GM10847 (cell line): ENCODE measurements around the gene KLF14.

Experiments
- POLR2A ChIP-seq: IDR thresholded peaks from 2 replicates; pipeline ENCODE4 v1.6.1; 2011; ENCODE audit not compliant: insufficient read length; ENCODE audit errors: extremely low read depth

KLF14 gene

DNA sequence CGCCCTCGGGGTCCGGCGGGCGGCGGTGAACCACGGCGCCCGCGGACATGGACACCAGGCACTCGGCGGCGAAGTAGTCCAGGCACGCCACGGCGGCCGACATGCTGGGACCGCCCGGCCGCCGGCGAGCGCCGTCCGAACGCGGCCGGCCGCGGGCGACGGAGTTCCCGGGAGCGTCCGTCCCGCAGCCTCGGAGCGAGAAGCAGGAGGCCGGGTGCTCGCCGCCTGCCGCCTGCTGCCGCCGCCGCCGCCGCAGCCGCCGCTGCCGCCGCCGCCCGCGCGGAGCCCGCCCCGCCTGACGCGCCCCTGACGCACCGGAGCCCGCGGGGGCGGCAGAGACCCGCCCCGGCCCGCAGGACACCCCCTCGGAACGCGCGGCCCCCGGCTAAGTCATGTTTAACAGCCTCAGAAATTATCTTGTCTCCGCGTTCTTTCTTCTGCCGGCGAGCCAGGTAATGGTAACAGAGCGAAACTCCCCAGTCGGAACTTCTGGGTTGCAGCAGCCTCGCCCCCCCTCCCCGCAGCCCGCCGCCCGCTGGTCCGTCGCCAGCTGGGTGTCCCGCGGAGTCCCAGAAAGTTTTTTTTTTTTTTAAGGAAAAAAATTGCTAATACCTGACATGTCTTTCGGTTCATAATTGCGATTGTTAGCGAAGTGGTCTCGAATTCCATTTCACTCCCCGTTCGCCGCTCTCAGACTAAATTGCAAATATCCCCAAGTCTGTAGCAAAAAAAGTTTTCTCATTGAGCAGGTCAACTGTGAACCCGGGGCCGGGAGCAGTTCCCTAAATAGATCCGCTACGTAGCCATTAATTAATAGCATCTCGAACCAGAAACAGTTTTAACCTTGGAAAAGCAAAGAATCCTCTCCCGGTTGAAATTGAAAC, at the start of gene KLF14:
Gene KLF14, minus strand, starts transcription at position 277 of the 884 bp plus-strand sequence. Its CDS starts 174 bp downstream, at position 103.
- TF ChIP-seq POLR2A = no peak

DNA sequence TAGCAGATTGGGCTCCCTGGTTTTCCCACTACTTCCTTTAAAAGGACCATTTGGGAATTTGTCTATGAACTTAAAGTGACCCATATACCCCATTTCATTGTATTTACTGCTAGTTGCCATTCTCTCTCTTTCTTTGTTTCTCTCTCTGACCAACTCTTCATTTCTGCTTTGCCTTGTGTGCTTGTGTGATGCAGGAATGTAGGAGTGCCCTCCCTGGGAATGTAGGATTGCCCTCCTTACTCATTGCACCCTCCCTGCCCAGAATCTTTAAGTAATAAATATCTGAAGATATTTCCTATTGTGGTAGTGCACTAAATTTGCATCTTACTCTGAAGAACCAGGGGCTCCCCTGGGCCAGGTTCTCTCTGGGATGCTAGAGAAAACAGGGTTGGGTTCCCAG, 47.3 kb upstream of the KLF14 start:
- no peak for TF ChIP-seq POLR2A

DNA sequence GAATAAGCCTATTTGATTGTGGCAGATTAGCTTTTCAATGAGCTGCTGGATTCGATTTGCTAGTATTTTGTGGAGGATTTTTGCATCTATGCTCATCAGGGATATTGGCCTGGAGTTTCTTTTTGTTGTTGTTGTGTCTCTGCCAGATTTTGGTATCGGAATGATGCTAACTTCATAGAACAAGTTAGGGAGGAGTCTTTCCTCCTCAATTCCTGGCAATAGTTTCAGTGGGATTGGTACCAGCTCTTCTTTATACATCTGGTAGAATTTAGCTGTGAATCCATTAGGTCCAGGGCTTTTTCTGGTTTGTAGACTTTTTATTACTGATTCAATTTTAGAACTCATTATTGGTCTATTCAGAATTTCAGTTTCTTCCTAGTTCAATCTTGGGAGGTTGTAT, 43.4 kb upstream of the KLF14 start:
- TF ChIP-seq POLR2A = no peak

DNA sequence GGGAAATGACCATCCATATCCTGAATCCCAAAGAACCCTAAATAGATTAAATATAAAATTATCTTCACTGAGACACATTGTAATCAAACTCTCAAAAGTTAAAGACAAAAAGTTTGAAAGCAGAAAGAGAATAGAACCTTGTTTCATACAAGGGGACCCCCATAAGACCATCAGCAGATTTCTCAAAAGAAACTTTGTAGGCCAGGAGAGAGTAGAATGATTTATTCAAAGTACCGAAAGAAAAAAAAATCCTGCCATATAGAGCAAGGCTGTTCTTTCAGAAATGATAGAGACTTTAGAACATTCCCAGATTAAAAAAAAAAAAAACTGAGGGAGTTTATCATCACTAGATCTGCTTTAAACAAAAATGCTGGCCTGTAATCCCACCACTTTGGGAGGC, 34.8 kb upstream of the KLF14 start:
- no peak for TF ChIP-seq POLR2A

DNA sequence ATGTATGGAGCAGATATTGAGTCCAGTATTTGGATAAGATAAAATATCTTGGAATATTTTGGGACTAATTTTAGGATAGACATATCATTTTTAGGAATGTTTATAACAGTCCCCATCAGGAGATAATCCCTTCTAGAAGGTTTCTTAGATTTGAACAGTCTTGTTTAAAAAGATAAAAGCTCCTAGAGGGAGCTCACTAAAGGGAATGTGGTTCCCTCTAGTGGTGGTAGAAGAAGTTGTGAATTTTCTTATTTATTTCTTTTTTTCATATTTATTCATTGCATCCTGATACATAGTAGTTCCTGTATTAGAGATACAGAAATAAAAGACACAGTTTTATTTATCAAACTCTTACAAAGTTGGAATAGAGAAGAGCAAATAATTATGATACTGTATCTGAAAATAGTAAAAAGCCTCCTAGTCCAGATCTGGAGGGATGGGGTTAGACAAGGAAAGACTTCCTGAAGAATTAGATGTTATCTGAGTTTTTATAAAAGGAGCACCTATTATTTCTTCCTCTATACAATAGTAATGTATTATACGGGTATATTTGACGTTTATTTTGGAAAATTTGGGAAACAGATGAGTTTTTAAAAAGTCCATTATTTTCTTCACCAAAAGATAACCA, 24.5 kb upstream of the KLF14 start:
- TF ChIP-seq POLR2A = no peak

DNA sequence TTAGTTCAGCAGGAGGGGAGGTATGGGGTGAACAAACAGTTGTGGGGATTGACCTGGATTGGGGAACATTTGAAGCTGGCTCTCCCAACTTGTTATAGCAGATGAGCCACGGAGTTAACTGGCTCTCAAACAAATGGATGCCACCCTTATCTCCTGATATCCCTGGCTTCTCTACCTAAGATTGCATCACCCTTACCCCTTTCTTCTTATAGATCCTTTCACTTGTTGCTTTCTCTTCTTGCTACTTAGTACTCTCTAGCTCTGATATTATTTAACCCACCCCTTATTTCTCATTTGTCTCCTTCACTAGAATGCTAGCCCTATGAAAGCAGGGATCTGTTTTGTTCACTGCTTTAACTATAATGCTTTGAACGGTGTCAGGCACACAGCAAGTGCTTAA, 22.3 kb upstream of the KLF14 start:
- no peak for TF ChIP-seq POLR2A

DNA sequence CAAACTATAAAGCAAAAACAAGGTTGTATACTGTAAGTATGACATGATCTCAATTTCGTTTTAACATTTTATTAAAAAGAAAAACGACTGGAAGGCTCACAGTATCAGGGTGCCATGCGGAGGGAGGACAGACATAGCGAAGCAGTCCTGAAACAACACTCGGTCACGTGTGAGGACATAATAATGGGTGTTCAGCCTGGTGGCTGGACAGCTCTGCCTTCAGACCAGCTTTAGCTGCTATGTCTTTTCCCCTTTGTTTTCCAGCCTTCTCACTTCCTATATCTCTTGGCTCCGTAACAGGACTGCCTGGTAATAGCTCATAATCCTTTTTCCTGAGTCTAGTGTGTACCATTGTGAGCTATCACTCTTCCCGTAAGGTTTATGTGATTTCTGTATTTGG, 18.4 kb upstream of the KLF14 start:
- no peak for TF ChIP-seq POLR2A

DNA sequence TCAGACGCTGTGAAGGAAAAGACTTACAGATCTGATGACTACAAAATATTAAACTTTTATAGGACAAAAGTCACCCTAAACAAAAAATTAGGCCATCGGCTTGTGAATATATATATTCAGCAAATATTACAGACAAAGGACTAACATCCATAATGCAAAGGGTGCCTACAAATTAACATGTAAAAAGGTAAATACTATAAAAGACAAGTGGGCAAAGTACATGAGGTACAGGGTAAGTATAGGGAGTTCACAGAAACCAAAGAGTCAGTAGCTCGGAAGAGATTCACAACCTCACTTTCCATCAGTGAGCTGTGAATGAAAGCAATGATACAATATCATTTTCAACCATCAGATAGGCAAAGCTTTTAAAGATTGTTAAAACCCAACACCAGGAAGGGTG, 16.7 kb upstream of the KLF14 start:
- no peak for TF ChIP-seq POLR2A

DNA sequence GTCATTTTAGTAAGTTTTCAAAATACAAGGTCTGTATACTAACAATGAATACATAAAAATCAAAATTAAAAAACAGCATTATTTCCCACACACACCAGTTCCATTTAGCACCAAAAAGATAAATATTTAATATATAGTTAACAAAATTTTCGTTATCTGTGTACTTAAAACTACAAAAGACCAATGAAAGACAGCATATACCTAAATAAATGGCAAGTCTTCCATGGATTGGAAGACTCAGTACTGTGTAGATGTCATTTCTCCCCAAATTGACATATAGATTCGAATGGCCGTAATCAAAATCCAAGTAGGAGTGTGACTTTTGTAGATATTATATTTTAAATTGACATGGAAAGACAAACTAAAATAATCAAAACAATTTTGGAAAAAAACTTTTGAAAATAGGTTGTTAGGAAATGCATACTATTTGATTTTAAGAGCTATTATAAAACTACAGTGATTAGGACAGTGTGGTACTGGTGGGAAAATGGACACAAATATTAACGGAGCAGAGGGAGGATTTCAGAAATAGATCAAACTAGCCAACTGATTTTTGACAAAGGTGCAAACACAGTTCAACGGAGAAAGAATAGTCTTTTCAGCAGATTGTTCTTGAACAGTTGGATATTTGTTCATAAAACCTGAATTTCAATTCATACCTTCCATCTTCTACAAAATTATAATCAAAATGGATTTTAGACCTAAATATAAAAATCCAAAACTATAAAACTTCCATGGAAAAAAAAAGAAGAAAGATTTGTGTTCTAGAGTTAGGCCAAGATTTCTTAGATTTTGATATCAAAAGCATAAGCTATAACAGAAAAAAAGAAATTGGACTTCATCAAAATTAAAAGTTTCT, 14.8 kb upstream of the KLF14 start:
- TF ChIP-seq POLR2A = no peak

DNA sequence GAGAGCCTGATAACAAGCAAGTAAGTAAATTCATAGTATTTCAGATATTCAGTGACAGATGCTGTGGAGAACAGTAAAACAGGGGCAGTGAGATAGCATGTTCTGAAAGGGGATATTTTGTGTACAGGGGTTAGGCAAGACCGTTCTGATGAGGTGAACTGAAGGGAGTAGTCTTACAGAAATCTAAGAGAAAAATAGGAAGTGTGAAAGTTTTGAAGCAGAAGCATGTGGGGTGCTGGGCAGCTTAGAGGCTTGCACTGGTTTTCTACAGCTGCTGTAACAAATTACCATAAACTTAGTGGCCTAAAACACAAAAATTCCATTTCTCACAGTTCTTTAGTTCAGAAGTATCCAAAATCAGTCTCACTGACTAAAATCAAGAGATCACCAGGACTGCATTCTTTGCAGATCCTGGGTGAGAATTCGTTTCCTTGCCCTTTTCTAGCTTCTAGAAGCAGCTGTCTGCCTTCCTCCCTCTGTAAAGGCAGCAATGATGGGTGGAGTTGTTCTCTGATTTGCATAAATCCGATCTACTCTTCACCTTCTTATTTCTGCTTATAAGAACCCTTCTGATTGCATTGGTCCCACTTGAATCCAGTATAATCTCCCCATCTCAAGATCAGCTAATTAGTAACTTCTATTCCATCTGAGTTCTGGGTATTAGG, 7.5 kb upstream of the KLF14 start:
- TF ChIP-seq POLR2A = no peak

DNA sequence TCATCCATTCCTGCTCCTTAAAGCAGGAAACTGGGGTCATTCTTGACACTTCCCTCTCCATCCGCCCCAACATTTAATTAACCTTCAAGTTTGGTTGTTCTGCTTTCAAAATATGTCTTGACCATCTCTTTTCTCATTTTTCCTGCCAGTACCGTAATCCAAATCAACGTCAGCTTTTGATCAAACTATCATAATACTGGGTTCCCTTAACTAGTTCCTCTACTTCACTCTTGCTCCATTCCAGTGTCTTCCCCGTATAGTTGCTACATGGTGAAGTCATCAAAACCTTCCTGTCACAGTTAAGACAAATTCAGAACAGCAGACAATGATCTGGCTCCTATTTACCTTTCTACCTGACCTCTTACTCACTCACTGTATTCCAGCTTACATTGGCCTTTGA, 6.6 kb upstream of the KLF14 start:
- no peak for TF ChIP-seq POLR2A

DNA sequence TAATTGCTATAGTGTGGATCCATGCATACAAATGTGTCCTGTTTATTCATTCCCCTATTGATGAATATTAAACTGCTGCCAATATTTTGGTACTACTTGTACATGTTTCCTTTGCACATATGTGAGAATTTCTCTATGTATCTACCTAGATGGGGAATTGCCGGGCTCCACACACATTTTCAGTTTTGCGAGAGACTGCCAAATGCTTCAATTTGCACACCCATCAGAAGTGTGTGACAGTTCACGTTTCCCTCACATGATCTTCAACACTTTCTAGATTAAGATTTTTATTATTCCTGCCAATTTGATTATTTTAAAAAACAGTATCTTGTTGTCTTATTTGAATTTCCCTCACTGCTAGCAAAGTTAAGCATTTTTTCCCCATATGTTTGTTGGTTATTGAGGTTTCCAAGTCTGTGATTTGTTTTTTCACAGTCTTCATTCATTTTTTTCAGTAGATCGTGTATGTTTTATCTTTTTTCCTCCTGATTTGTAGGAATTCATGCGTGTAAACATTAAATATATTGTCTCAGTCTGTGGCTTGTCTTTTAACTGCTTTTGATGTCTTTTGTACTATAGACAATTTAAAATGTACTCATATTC, 2.4 kb upstream of the KLF14 start:
- no peak for TF ChIP-seq POLR2A

DNA sequence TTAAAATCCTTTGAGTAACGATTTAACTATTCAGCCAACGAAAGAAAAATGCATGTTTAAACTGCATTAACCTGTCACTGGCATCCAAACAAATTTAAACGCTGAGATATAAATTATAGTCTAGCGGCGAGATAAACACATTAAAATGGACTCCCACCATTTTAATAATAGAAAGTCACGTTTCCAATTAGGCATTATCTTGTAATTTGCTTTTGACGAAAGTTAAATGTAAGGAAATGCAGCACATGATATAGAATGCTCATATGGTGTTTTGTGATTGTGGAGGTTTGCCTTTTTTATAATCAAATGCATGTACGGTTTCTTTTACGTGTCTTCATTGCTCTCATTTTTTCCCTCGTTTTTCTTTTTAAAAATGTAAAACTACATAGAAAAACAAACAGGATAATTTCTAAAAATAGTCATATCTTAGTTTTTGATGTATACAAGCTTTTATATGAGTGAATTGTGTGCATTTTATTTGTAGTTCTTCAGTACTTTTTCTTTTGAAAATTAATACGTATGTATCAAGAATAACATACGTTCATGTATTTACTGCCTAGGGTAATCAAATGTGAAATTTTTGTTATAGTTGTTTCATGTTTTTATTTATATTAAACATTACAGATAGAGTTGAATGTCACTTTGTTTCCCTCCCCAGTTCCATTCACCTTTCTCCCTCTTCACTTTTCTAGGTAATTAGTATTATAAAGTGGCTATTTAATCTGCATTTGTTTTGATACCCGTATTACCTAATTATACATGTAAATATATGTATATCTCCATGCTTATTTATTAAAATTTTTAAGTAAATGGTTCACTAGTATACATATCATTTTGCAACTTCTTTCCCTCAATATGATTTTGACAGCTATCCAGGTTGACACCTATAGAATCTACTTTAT, 1.1 kb upstream of the KLF14 start:
- no peak for TF ChIP-seq POLR2A
